ENCODE measurements around the gene SMARCB1.
"Not testable (repeated sequence)": the region's sequence is repeated elsewhere in the genome, so short reads cannot be mapped to it uniquely, and the experiment has no call there.

SMARCB1 gene

GRCh38 chr22:23849009-23850006 lies 62.5 kb downstream of the SMARCB1 start:
- Mint-ChIP-seq H3K4me3 (peak overlapping the region; percentile 12 to 63), H3K4me1 (peaks cover 22% of the 10 kb centered on the region), H3K9me3 (no peaks in the 10 kb centered on the region), H3K27me3 (peaks cover 19% of the 10 kb centered on the region), H3K27ac (peak overlapping the region in 1 of 2 donors; percentile 34)
- ATAC-seq (peak; percentile 89), DNase-seq (peak; percentile 86 to 88)

- ATAC-seq (no peak), DNase-seq (no peak)
- no peak overlapping the region for H3K27ac Mint-ChIP-seq
- H3K9me3 Mint-ChIP-seq, result no peaks in the 10 kb centered on the region
- peak overlapping the region in 1 of 2 donors; percentile 64 for H3K4me3 Mint-ChIP-seq
- peaks cover 19% of the 10 kb centered on the region for H3K27me3 Mint-ChIP-seq
- H3K4me1 Mint-ChIP-seq, result peaks cover 22% of the 10 kb centered on the region
Observed at GRCh38 chr22:23850136-23850611, 63.4 kb downstream of the SMARCB1 start.

- peaks cover 20% of the 10 kb centered on the region for H3K4me1 Mint-ChIP-seq
- peak overlapping the region; percentile 83 to 94 for H3K27ac Mint-ChIP-seq
- peak; percentile 24 to 41 for DNase-seq
- ATAC-seq, result peak; percentile 65
- peak overlapping the region; percentile 85 to 95 for H3K4me3 Mint-ChIP-seq
- peaks cover 8% of the 10 kb centered on the region for H3K27me3 Mint-ChIP-seq
- no peaks in the 10 kb centered on the region for H3K9me3 Mint-ChIP-seq
Observed at GRCh38 chr22:23856721-23857605, 70.2 kb downstream of the SMARCB1 start.

- peaks cover 20% of the 10 kb centered on the region for H3K4me1 Mint-ChIP-seq
- DNase-seq (peak; percentile 93 to 96), ATAC-seq (peak; percentile 97)
- H3K27me3 Mint-ChIP-seq, result peaks cover 8% of the 10 kb centered on the region
- H3K9me3 Mint-ChIP-seq, result no peaks in the 10 kb centered on the region
- peak within 1 kb of the TSS; percentile 85 to 95 for H3K4me3 Mint-ChIP-seq
- peak within 1 kb of the TSS; percentile 83 to 94 for H3K27ac Mint-ChIP-seq
Observed at GRCh38 chr22:23857606-23858483, 71.1 kb downstream of the SMARCB1 start, which contains the start of gene SLC2A11. TSS of gene SLC2A11 (plus strand) at chr22:23857875. CDS start at chr22:23858000, 125 bp downstream.

- no peak for DNase-seq
- H3K27me3 Mint-ChIP-seq, result peaks cover 8% of the 10 kb centered on the region
Observed at GRCh38 chr22:23858484-23858815, 71.7 kb downstream of the SMARCB1 start.

GRCh38 chr22:23859201-23859600 lies 72.4 kb downstream of the SMARCB1 start:
- ATAC-seq, result no peak
- Mint-ChIP-seq H3K4me1 (peaks cover 20% of the 10 kb centered on the region), H3K9me3 (no peaks in the 10 kb centered on the region), H3K4me3 (peak overlapping the region; percentile 85 to 95), H3K27me3 (peaks cover 8% of the 10 kb centered on the region), H3K27ac (peak overlapping the region in 1 of 2 donors; percentile 37)
- DNase-seq, result no peak

More at GRCh38 chr22:23858484-23858815, 71.7 kb downstream of the SMARCB1 start:
- peak overlapping the region; percentile 72 to 83 for H3K27ac Mint-ChIP-seq
- peaks cover 20% of the 10 kb centered on the region for H3K4me1 Mint-ChIP-seq
- H3K4me3 Mint-ChIP-seq, result peak overlapping the region; percentile 85 to 95
- ATAC-seq, result no peak
- no peaks in the 10 kb centered on the region for H3K9me3 Mint-ChIP-seq

GRCh38 chr22:23860187-23860586 lies 73.4 kb downstream of the SMARCB1 start:
- H3K27me3 Mint-ChIP-seq, DNase-seq, H3K4me3 Mint-ChIP-seq, H3K9me3 Mint-ChIP-seq, H3K27ac Mint-ChIP-seq, ATAC-seq: not testable (repeated sequence)
- H3K4me1 Mint-ChIP-seq, result peaks cover 20% of the 10 kb centered on the region

- Mint-ChIP-seq H3K4me1 (peaks cover 13% of the 10 kb centered on the region), H3K27ac (peak overlapping the region in 1 of 2 donors; percentile 47), H3K27me3 (peaks cover under 1% of the 10 kb centered on the region), H3K9me3 (no peaks in the 10 kb centered on the region), H3K4me3 (no peak overlapping the region)
- DNase-seq (peak; percentile 50 to 58), ATAC-seq (peak; percentile 39)
Observed at GRCh38 chr22:23862103-23862502, 75.3 kb downstream of the SMARCB1 start.

GRCh38 chr22:23864499-23865154 lies 77.9 kb downstream of the SMARCB1 start:
- not testable (repeated sequence) for H3K9me3 Mint-ChIP-seq, H3K27ac Mint-ChIP-seq, ATAC-seq, H3K4me1 Mint-ChIP-seq, DNase-seq, H3K4me3 Mint-ChIP-seq, H3K27me3 Mint-ChIP-seq

- Mint-ChIP-seq H3K27ac (no peak overlapping the region), H3K9me3 (no peaks in the 10 kb centered on the region), H3K4me3 (no peak overlapping the region), H3K27me3 (no peaks in the 10 kb centered on the region), H3K4me1 (no peaks in the 10 kb centered on the region)
- DNase-seq (no peak), ATAC-seq (no peak)
Observed at GRCh38 chr22:23868580-23868979, 81.8 kb downstream of the SMARCB1 start.

GRCh38 chr22:23874871-23875270 lies 88.1 kb downstream of the SMARCB1 start:
- no peaks in the 10 kb centered on the region for H3K27me3 Mint-ChIP-seq
- no peaks in the 10 kb centered on the region for H3K9me3 Mint-ChIP-seq
- H3K27ac Mint-ChIP-seq, result no peak overlapping the region
- no peaks in the 10 kb centered on the region for H3K4me1 Mint-ChIP-seq
- H3K4me3 Mint-ChIP-seq, result no peak overlapping the region
- DNase-seq (no peak), ATAC-seq (no peak)

GRCh38 chr22:23875801-23876200 lies 89.0 kb downstream of the SMARCB1 start:
- no peak for ATAC-seq
- Mint-ChIP-seq H3K27ac (no peak overlapping the region), H3K4me1 (no peaks in the 10 kb centered on the region), H3K9me3 (no peaks in the 10 kb centered on the region), H3K4me3 (no peak overlapping the region), H3K27me3 (no peaks in the 10 kb centered on the region)
- no peak for DNase-seq

- Mint-ChIP-seq H3K4me1 (no peaks in the 10 kb centered on the region), H3K27me3 (no peaks in the 10 kb centered on the region), H3K9me3 (no peaks in the 10 kb centered on the region), H3K27ac (no peak overlapping the region), H3K4me3 (no peak overlapping the region)
- DNase-seq (no peak), ATAC-seq (no peak)
Observed at GRCh38 chr22:23877566-23877965, 90.8 kb downstream of the SMARCB1 start.

GRCh38 chr22:23878219-23878618 lies 91.5 kb downstream of the SMARCB1 start:
- no peaks in the 10 kb centered on the region for H3K4me1 Mint-ChIP-seq
- H3K4me3 Mint-ChIP-seq, result no peak overlapping the region
- no peaks in the 10 kb centered on the region for H3K27me3 Mint-ChIP-seq
- no peaks in the 10 kb centered on the region for H3K9me3 Mint-ChIP-seq
- ATAC-seq, result no peak
- no peak overlapping the region for H3K27ac Mint-ChIP-seq
- DNase-seq, result no peak

Data from stimulated activated naive CD8-positive, alpha-beta T cell treated with anti-CD3 and anti-CD28 coated beads, Interleukin-15, amount 100 ng/mL, for 72 hours (primary cell).